Neural cell (in vitro differentiated cells): ENCODE measurements around the gene ZNF385C.

Experiments used
- EP300 ChIP-seq: fragments of 450-650 bp; conservative IDR thresholded peaks from 2 replicates; pipeline ENCODE4 v1.6.1; 2014; ENCODE audit warnings: antibody characterized with exemption, mild to moderate bottlenecking, moderate library complexity; ENCODE audit not compliant: poor library complexity, severe bottlenecking
- SMC3 ChIP-seq: fragments of 450-650 bp; conservative IDR thresholded peaks from 2 replicates; pipeline ENCODE4 v1.6.1; 2014; ENCODE audit warnings: antibody characterized with exemption, mild to moderate bottlenecking, moderate library complexity; ENCODE audit not compliant: poor library complexity
- TF ChIP-seq, protein P1 (sequence below): fragments of 450-650 bp; IDR thresholded peaks from 2 replicates; pipeline ENCODE4 v1.5.1; 2014; ENCODE audit warnings: antibody characterized with exemption, mild to moderate bottlenecking, moderate library complexity; ENCODE audit not compliant: poor library complexity, severe bottlenecking
- TF ChIP-seq, protein P2 (sequence below): IDR thresholded peaks from 2 replicates; pipeline ENCODE4 v1.6.1; 2012; ENCODE audit warnings: borderline replicate concordance

DNA sequence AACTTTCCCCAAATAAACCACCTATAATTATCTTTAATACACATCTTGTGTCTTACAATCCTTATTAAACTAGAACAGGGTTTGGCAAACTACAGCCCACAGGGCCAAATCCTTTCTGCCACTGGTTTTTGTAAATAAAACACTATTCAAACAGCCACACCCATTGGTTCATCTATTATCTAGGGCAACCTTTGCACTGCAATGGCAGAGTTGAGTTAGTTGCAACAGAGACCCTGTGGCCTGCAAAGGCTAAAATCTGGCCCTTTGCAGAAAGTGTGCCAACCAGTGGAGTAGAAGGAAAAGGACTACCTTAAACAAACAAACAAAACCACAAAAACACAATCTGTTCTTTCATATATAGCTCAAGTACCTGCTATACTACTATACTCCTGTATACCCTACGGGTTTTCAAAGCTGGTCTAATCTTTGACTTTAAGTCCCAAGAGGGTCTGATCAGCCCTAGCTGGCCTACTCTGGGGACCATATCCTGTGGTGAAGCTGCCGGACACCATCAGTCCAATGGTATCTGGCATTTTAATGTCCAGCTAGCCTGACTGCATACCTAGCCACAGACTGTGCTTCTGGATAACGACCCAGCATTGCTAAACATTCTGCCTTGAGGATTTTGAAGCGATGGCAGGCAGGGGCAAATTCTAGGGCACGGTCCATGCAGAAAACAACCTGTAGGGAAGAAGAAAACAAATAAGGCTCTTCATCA is 108.4 kb downstream of the ZNF385C start:
- no peak for TF ChIP-seq SMC3
- TF ChIP-seq, protein P1, sequence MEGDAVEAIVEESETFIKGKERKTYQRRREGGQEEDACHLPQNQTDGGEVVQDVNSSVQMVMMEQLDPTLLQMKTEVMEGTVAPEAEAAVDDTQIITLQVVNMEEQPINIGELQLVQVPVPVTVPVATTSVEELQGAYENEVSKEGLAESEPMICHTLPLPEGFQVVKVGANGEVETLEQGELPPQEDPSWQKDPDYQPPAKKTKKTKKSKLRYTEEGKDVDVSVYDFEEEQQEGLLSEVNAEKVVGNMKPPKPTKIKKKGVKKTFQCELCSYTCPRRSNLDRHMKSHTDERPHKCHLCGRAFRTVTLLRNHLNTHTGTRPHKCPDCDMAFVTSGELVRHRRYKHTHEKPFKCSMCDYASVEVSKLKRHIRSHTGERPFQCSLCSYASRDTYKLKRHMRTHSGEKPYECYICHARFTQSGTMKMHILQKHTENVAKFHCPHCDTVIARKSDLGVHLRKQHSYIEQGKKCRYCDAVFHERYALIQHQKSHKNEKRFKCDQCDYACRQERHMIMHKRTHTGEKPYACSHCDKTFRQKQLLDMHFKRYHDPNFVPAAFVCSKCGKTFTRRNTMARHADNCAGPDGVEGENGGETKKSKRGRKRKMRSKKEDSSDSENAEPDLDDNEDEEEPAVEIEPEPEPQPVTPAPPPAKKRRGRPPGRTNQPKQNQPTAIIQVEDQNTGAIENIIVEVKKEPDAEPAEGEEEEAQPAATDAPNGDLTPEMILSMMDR = no peak
- TF ChIP-seq, protein P2, sequence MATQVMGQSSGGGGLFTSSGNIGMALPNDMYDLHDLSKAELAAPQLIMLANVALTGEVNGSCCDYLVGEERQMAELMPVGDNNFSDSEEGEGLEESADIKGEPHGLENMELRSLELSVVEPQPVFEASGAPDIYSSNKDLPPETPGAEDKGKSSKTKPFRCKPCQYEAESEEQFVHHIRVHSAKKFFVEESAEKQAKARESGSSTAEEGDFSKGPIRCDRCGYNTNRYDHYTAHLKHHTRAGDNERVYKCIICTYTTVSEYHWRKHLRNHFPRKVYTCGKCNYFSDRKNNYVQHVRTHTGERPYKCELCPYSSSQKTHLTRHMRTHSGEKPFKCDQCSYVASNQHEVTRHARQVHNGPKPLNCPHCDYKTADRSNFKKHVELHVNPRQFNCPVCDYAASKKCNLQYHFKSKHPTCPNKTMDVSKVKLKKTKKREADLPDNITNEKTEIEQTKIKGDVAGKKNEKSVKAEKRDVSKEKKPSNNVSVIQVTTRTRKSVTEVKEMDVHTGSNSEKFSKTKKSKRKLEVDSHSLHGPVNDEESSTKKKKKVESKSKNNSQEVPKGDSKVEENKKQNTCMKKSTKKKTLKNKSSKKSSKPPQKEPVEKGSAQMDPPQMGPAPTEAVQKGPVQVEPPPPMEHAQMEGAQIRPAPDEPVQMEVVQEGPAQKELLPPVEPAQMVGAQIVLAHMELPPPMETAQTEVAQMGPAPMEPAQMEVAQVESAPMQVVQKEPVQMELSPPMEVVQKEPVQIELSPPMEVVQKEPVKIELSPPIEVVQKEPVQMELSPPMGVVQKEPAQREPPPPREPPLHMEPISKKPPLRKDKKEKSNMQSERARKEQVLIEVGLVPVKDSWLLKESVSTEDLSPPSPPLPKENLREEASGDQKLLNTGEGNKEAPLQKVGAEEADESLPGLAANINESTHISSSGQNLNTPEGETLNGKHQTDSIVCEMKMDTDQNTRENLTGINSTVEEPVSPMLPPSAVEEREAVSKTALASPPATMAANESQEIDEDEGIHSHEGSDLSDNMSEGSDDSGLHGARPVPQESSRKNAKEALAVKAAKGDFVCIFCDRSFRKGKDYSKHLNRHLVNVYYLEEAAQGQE = no peak
- no peak for TF ChIP-seq EP300
